Measurements from ENCODE around the gene RBSN.
"Not testable (repeated sequence)": the region's sequence is repeated elsewhere in the genome, so short reads cannot be mapped to it uniquely, and the experiment has no call there.

DNA sequence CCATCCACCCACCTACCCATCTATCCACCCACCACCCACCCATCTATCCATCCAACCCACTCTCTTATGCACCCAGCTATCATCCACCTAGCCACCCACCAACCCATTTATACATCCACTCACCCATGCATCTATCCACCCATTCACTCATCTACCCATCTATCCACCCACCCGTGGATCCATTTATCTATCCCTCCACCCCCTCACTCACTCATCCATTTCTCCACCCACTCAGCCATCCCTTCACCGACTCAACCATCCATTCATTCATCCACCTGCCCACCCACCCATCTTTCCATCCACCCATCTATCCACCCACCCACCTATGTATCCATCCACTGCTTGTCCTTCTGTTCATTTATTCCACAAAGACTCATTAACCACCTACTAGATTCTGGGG is 28.0 kb upstream of the RBSN start:
- TF ChIP-seq, protein P1, sequence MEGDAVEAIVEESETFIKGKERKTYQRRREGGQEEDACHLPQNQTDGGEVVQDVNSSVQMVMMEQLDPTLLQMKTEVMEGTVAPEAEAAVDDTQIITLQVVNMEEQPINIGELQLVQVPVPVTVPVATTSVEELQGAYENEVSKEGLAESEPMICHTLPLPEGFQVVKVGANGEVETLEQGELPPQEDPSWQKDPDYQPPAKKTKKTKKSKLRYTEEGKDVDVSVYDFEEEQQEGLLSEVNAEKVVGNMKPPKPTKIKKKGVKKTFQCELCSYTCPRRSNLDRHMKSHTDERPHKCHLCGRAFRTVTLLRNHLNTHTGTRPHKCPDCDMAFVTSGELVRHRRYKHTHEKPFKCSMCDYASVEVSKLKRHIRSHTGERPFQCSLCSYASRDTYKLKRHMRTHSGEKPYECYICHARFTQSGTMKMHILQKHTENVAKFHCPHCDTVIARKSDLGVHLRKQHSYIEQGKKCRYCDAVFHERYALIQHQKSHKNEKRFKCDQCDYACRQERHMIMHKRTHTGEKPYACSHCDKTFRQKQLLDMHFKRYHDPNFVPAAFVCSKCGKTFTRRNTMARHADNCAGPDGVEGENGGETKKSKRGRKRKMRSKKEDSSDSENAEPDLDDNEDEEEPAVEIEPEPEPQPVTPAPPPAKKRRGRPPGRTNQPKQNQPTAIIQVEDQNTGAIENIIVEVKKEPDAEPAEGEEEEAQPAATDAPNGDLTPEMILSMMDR (conservative IDR thresholded peaks at IDR 0.05), result not testable (repeated sequence)
- not testable (repeated sequence) for TF ChIP-seq ZFX (IDR thresholded peaks at IDR 0.05)
